MCF 10A (cell line): ENCODE measurements around the gene CAT. TPM values are rescaled to one million over a fixed set of nuclear protein-coding genes. Genes with fewer than 3 reads are reported as not detected.

ENCODE experiments used
- BruUV-seq: library from RNA; stranded (reverse); fragments of 400-500 nt; replicated peaks from 2 replicates; lab custom pipeline; 2021; lab: Mats Ljungman, UMichigan
- CTCF ChIA-PET: fragments of 300-600 bp; sonication (Branson Sonifier 250); formaldehyde crosslinking; extraction: SDS; loops from one replicate; lab custom pipeline; 2021; ENCODE audit warnings: antibody characterized with exemption, inconsistent platforms; lab: Yijun Ruan, JAX
- POLR2A ChIA-PET: fragments of 300-600, 350-650 bp; sonication (Branson Sonifier 250); formaldehyde crosslinking; extraction: SDS; loops from one replicate; lab custom pipeline; 2020; ENCODE audit warnings: antibody characterized with exemption, inconsistent platforms; lab: Yijun Ruan, JAX
- DNase-seq: peaks from one replicate; pipeline ENCODE4 v3.0.0-alpha.2; 2018; ENCODE audit not compliant: unreplicated experiment
- H3K27ac Mint-ChIP-seq: one replicate; pipeline ENCODE4 v1.8.0; 2022; ENCODE audit warnings: mild to moderate bottlenecking, low read depth, mixed read lengths; ENCODE audit not compliant: unreplicated experiment
- H3K27me3 Mint-ChIP-seq: one replicate; pipeline ENCODE4 v1.8.0; 2022; ENCODE audit warnings: mixed read lengths; ENCODE audit not compliant: insufficient read depth, unreplicated experiment
- H3K36me3 Mint-ChIP-seq: one replicate; pipeline ENCODE4 v1.8.0; 2022; ENCODE audit warnings: mild to moderate bottlenecking, moderate library complexity, mixed read lengths; ENCODE audit not compliant: insufficient read depth, unreplicated experiment
- H3K4me1 Mint-ChIP-seq: one replicate; pipeline ENCODE4 v1.8.0; 2022; ENCODE audit warnings: mixed read lengths; ENCODE audit not compliant: insufficient read depth, unreplicated experiment
- H3K4me3 Mint-ChIP-seq: one replicate; pipeline ENCODE4 v1.8.0; 2022; ENCODE audit warnings: mild to moderate bottlenecking, moderate library complexity, mixed read lengths; ENCODE audit not compliant: unreplicated experiment
- H3K9me3 Mint-ChIP-seq: one replicate; pipeline ENCODE4 v1.8.0; 2022; ENCODE audit warnings: mixed read lengths; ENCODE audit not compliant: unreplicated experiment
- CTCF ChIP-seq: fragments of 200-600 bp; IDR thresholded peaks from one replicate; pipeline ENCODE4 v1.8.0; 2022; ENCODE audit warnings: antibody characterized with exemption, mild to moderate bottlenecking; ENCODE audit not compliant: unreplicated experiment
- intact Hi-C: fragments of 100-400 bp; cut with micrococcal nuclease; formaldehyde crosslinking; loops from 2 replicates; pipeline ENCODE4 v1.14.1; 2022
- total RNA-seq: library from RNA; stranded (reverse); gene quantifications from 2 replicates; pipeline ENCODE4 v1.2.3, GENCODE V29; 2022

Gene CAT
- total RNA-seq, 1 experiment from 2014 or later = 12.1 TPM

- no peak for DNase-seq
- no TSS peak for BruUV-seq
- no peak for TF ChIP-seq CTCF
- H3K9me3 Mint-ChIP-seq = no peaks in the 10 kb centered on the region
- ChIA-PET POLR2A (no interaction called here), CTCF (interaction anchor here (1.2 to 6.0 kb wide), 2 partner anchors 10 to 15 kb away, joined by 5 to 51 read pairs; no protein-coding TSS in a partner anchor)
- no peak overlapping the region for H3K4me3 Mint-ChIP-seq
- intact Hi-C loops = no loop called here
- no peak overlapping the region for H3K27ac Mint-ChIP-seq
- H3K36me3 Mint-ChIP-seq = no peaks in the 10 kb centered on the region
- H3K4me1 Mint-ChIP-seq = peaks cover 18% of the 10 kb centered on the region
- H3K27me3 Mint-ChIP-seq = no peaks in the 10 kb centered on the region
These were observed 44.6 kb downstream of the CAT start for GRCh38 chr11:34483106-34483874.

GRCh38 chr11:34487430-34487829, 48.7 kb downstream of the CAT start:
- Mint-ChIP-seq H3K36me3 (no peaks in the 10 kb centered on the region), H3K27me3 (no peaks in the 10 kb centered on the region), H3K4me3 (no peak overlapping the region), H3K27ac (no peak overlapping the region), H3K9me3 (no peaks in the 10 kb centered on the region), H3K4me1 (no peaks in the 10 kb centered on the region)
- ChIA-PET POLR2A (no interaction called here), CTCF (interaction anchor here (0.5 to 3.7 kb wide), 6 partner anchors 13 to 315 kb away, joined by 3 to 27 read pairs (median 6); partner anchors contain the start of gene ABTB2)
- intact Hi-C loops = no loop called here
- DNase-seq = no peak
- no TSS peak for BruUV-seq
- TF ChIP-seq CTCF = no peak

GRCh38 chr11:34488855-34489557, 50.3 kb downstream of the CAT start:
- intact Hi-C loops = no loop called here
- H3K27ac Mint-ChIP-seq = no peak overlapping the region
- DNase-seq = no peak
- H3K27me3 Mint-ChIP-seq = no peaks in the 10 kb centered on the region
- H3K36me3 Mint-ChIP-seq = no peaks in the 10 kb centered on the region
- no peaks in the 10 kb centered on the region for H3K4me1 Mint-ChIP-seq
- TF ChIP-seq CTCF = no peak
- H3K9me3 Mint-ChIP-seq = no peaks in the 10 kb centered on the region
- no TSS peak for BruUV-seq
- ChIA-PET POLR2A (interaction anchor here (0.6 to 1.1 kb wide), 5 partner anchors 8 to 254 kb away, joined by 3 to 4 read pairs (median 3); no protein-coding TSS in a partner anchor), CTCF (interaction anchor here (0.6 to 3.7 kb wide), 11 partner anchors 11 to 735 kb away, joined by 3 to 27 read pairs (median 3); partner anchors contain the start of genes ABTB2 and ELF5)
- no peak overlapping the region for H3K4me3 Mint-ChIP-seq

- BruUV-seq = no TSS peak
- TF ChIP-seq CTCF = no peak
- no peak for DNase-seq
- H3K9me3 Mint-ChIP-seq = no peaks in the 10 kb centered on the region
- ChIA-PET POLR2A (interaction anchor here (1.3 kb wide), 1 partner anchor 120 kb away, joined by 4 read pairs; no protein-coding TSS in a partner anchor), CTCF (interaction anchor here (0.6 to 3.7 kb wide), 8 partner anchors 11 to 493 kb away, joined by 3 to 27 read pairs (median 3); partner anchors contain the start of gene ABTB2)
- H3K36me3 Mint-ChIP-seq = no peaks in the 10 kb centered on the region
- H3K27me3 Mint-ChIP-seq = no peaks in the 10 kb centered on the region
- intact Hi-C loops = loop anchor here (5.0 kb wide), 2 partner anchors 318 to 753 kb away; partner anchors contain the start of gene CD59
- no peak overlapping the region for H3K27ac Mint-ChIP-seq
- H3K4me3 Mint-ChIP-seq = no peak overlapping the region
- no peaks in the 10 kb centered on the region for H3K4me1 Mint-ChIP-seq
These were observed 51.6 kb downstream of the CAT start for GRCh38 chr11:34490304-34490703.
